OCI-LY7 (cell line): Measurements from ENCODE around the gene APLP2.

Experiments used
- EZH2phosphoT487 ChIP-seq: fragments of 200-600 bp; sonication (generic); IDR thresholded peaks from 2 replicates; pipeline ENCODE4 v1.6.1; 2018; ENCODE audit warnings: low read depth, borderline replicate concordance, mild to moderate bottlenecking, mixed run types, antibody characterized with exemption, low read length, moderate library complexity, mixed read lengths
- TF ChIP-seq, protein P1 (sequence below): fragments of 200-600 bp; sonication (generic); conservative IDR thresholded peaks from 2 replicates; pipeline ENCODE4 v1.5.1; 2014; ENCODE audit warnings: mild to moderate bottlenecking, antibody characterized with exemption, low read length, moderate library complexity, mixed read lengths

DNA sequence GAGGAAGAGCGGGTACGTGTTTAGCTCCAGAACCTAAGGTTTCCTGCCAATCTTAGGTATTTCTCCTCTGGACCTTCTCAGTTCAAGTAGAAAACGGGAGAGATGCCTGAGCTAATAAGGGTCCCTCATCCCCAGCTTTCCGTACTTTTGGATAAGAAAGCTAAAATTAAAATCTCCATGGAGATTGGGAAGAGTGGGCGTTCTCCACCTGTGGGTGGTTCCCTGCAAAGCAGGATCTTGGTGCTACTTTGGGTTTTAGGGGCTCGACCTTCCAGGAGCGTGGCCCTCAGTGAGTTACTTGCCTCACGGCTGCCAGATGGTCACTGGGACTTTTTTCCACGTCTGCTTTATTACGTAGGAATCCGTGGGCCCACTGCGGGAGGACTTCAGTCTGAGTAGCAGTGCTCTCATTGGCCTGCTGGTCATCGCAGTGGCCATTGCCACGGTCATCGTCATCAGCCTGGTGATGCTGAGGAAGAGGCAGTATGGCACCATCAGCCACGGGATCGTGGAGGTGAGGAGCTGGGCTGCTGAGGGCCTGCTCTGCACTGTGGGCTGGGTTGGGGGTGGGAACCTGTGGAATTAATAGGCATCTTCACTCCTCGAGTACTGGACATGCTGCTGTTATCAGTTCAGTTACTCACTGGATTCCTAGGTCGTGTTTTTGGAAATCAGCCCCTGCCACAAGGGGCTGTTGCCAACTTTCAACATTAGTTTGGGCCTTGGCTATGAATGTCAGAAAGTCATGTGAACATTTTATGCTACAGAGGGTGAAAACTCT, 72.1 kb downstream of the APLP2 start:
- TF ChIP-seq, protein P1, sequence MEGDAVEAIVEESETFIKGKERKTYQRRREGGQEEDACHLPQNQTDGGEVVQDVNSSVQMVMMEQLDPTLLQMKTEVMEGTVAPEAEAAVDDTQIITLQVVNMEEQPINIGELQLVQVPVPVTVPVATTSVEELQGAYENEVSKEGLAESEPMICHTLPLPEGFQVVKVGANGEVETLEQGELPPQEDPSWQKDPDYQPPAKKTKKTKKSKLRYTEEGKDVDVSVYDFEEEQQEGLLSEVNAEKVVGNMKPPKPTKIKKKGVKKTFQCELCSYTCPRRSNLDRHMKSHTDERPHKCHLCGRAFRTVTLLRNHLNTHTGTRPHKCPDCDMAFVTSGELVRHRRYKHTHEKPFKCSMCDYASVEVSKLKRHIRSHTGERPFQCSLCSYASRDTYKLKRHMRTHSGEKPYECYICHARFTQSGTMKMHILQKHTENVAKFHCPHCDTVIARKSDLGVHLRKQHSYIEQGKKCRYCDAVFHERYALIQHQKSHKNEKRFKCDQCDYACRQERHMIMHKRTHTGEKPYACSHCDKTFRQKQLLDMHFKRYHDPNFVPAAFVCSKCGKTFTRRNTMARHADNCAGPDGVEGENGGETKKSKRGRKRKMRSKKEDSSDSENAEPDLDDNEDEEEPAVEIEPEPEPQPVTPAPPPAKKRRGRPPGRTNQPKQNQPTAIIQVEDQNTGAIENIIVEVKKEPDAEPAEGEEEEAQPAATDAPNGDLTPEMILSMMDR: no peak
- no peak for TF ChIP-seq EZH2phosphoT487
